Neural progenitor cell (in vitro differentiated cells): ENCODE data around the gene GTF3A.

ENCODE experiments used
- EZH2phosphoT487 ChIP-seq: fragments of 200-600 bp; sonication (generic); IDR thresholded peaks from 2 replicates; pipeline ENCODE4 v1.6.1; 2017; ENCODE audit warnings: antibody characterized with exemption
- TF ChIP-seq, protein P1 (sequence below): fragments of 200-600 bp; sonication (generic); IDR thresholded peaks from 2 replicates; pipeline ENCODE4 v1.5.1; 2017; ENCODE audit warnings: antibody characterized with exemption, mild to moderate bottlenecking

DNA sequence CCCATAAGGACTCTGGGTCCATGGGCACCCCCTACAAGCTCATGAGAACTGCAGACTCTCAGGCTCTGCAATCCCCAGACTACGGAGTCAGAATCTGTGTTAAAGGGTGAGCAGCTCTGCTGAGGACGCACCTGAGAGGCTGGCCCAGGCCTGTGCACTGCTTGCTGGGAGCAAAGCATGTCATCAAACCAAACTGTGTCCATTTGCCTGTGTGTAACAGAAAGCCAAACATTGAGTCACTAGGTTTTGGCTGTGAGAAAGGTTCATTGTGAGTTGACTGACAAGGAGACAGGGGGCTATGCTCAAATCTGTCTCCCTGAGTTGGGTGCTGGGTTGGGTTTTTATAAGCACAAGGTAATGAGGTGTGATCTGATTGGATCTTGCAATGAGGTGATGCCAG, 48.0 kb downstream of the GTF3A start:
- TF ChIP-seq, protein P1, sequence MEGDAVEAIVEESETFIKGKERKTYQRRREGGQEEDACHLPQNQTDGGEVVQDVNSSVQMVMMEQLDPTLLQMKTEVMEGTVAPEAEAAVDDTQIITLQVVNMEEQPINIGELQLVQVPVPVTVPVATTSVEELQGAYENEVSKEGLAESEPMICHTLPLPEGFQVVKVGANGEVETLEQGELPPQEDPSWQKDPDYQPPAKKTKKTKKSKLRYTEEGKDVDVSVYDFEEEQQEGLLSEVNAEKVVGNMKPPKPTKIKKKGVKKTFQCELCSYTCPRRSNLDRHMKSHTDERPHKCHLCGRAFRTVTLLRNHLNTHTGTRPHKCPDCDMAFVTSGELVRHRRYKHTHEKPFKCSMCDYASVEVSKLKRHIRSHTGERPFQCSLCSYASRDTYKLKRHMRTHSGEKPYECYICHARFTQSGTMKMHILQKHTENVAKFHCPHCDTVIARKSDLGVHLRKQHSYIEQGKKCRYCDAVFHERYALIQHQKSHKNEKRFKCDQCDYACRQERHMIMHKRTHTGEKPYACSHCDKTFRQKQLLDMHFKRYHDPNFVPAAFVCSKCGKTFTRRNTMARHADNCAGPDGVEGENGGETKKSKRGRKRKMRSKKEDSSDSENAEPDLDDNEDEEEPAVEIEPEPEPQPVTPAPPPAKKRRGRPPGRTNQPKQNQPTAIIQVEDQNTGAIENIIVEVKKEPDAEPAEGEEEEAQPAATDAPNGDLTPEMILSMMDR = no peak
- no peak for TF ChIP-seq EZH2phosphoT487
